Common myeloid progenitor, CD34-positive (primary cell): ENCODE measurements around the gene STRIP1. TPM values are rescaled to one million over a fixed set of nuclear protein-coding genes. Genes with fewer than 3 reads are reported as not detected.

Experiments
- CTCF ChIA-PET: fragments of 350-600 bp; sonication (Branson Sonifier 250); formaldehyde crosslinking; loops from one replicate; lab custom pipeline; 2021; ENCODE audit warnings: antibody characterized with exemption; lab: Charles Lee
- POLR2A ChIA-PET: fragments of 350-600 bp; sonication (Branson Sonifier 250); formaldehyde crosslinking; loops from one replicate; lab custom pipeline; 2021; ENCODE audit warnings: antibody characterized with exemption; lab: Charles Lee
- DNase-seq, 3 donors: peaks; one replicate each; pipeline versions ENCODE4 v3.0.0 to v3.0.0-alpha.2; 2013
- H3K27ac ChIP-seq, 2 experiments: 1 replicate in 1 of 2; 2 replicates in 1 of 2; pipeline ENCODE4 v1.7.0; 2013; ENCODE audit warnings: inconsistent platforms in 2 of 2, low read length in 2 of 2, mild to moderate bottlenecking in 2 of 2, low read depth in 1 of 2, moderate library complexity in 1 of 2; ENCODE audit not compliant: severe bottlenecking in 2 of 2, insufficient read depth in 1 of 2, poor library complexity in 1 of 2
- H3K27me3 ChIP-seq, 5 experiments: replicated peaks in 2 of 5; 1 replicate in 3 of 5; 2 replicates in 2 of 5; pipeline versions ENCODE4 v1.6.1 to v1.7.0; 2013; ENCODE audit warnings: low read length in 4 of 5, mild to moderate bottlenecking in 2 of 5, moderate library complexity in 2 of 5, inconsistent platforms in 1 of 5; ENCODE audit not compliant: insufficient read depth in 5 of 5, control insufficient read depth in 4 of 5
- H3K36me3 ChIP-seq, 4 experiments: 1 replicate in 2 of 4; 2 replicates in 2 of 4; pipeline versions ENCODE4 v1.6.1 to v1.7.0; 2013; ENCODE audit warnings: low read length in 3 of 4, control low read depth in 1 of 4, mild to moderate bottlenecking in 1 of 4; ENCODE audit not compliant: control insufficient read depth in 4 of 4, insufficient read depth in 4 of 4
- H3K4me1 ChIP-seq, 4 experiments: 1 replicate in 3 of 4; 2 replicates in 1 of 4; pipeline versions ENCODE4 v1.6.1 to v1.7.1; 2013; ENCODE audit warnings: low read length in 3 of 4, mild to moderate bottlenecking in 3 of 4, control low read depth in 1 of 4, inconsistent platforms in 1 of 4, moderate library complexity in 1 of 4; ENCODE audit not compliant: control insufficient read depth in 4 of 4, insufficient read depth in 4 of 4; ENCODE audit errors: control extremely low read depth in 1 of 4
- H3K4me3 ChIP-seq, 7 experiments: 1 replicate in 4 of 7; 2 replicates in 3 of 7; pipeline versions ENCODE4 v1.5.1 to v1.7.0; 2013; ENCODE audit warnings: mild to moderate bottlenecking in 7 of 7, low read length in 6 of 7, moderate library complexity in 6 of 7, inconsistent platforms in 2 of 7, low read depth in 2 of 7, control low read depth in 1 of 7; ENCODE audit not compliant: insufficient read depth in 4 of 7, control insufficient read depth in 1 of 7; ENCODE audit errors: extremely low read depth in 1 of 7
- H3K9me3 ChIP-seq, 5 experiments: 1 replicate in 4 of 5; 2 replicates in 1 of 5; pipeline versions ENCODE4 v1.6.1 to v1.7.1; 2013; ENCODE audit warnings: low read length in 4 of 5, mild to moderate bottlenecking in 2 of 5, inconsistent platforms in 1 of 5, low read depth in 1 of 5, moderate library complexity in 1 of 5; ENCODE audit not compliant: control insufficient read depth in 4 of 5, insufficient read depth in 2 of 5; ENCODE audit errors: control extremely low read depth in 1 of 5
- WGBS: methylation state at CpG from one replicate; pipeline ENCODE4 v1.1.5; 2013; ENCODE audit not compliant: insufficient coverage; 5-methylcytosine and 5-hydroxymethylcytosine counted together
- polyA plus RNA-seq: library from polyadenylated mRNA; unstranded; fragments of 120-200 nt; gene quantifications from one replicate; pipeline ENCODE4 v1.2.1, GENCODE V29; 2013

STRIP1 gene, protein sequence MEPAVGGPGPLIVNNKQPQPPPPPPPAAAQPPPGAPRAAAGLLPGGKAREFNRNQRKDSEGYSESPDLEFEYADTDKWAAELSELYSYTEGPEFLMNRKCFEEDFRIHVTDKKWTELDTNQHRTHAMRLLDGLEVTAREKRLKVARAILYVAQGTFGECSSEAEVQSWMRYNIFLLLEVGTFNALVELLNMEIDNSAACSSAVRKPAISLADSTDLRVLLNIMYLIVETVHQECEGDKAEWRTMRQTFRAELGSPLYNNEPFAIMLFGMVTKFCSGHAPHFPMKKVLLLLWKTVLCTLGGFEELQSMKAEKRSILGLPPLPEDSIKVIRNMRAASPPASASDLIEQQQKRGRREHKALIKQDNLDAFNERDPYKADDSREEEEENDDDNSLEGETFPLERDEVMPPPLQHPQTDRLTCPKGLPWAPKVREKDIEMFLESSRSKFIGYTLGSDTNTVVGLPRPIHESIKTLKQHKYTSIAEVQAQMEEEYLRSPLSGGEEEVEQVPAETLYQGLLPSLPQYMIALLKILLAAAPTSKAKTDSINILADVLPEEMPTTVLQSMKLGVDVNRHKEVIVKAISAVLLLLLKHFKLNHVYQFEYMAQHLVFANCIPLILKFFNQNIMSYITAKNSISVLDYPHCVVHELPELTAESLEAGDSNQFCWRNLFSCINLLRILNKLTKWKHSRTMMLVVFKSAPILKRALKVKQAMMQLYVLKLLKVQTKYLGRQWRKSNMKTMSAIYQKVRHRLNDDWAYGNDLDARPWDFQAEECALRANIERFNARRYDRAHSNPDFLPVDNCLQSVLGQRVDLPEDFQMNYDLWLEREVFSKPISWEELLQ
- polyA plus RNA-seq = 27.3 TPM

DNA sequence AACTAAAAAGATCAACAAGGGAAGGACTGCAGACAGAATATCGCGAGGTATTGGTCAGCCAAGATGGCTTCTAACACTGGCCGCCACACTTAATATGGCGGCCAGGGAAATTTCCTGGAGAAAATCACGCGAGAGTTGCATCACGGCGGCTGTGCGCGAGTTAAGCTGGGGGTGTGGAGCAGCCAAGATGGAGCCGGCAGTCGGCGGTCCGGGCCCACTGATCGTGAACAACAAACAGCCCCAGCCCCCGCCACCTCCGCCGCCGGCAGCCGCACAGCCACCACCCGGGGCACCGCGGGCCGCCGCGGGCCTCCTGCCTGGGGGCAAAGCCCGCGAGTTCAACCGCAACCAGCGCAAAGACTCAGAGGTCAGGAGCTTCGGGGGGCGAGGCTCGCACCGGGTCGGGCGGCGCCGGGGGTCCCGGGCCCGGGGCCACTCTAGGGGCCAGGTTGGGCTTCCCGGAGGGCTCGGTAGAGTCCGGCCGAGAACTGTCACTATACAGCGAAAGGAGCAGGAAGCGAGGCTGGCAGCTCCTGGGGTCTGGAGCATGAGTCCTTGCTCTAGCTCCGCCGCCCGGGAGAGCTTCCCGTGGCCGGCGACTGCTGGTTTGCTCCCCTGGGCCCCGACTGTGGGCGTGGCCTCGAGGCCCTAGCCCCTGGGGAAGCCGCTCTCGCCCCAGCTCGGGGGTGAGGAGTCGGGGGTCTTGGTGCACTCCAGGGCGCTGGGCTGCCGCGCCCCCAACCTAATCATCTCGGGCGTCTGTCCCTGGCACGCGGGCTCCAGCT is at the start of gene STRIP1:
TSS of gene STRIP1 (plus strand) at position 174 of the 785 bp plus-strand sequence. CDS start at position 188, 14 bp downstream.
- CTCF ChIA-PET = interaction anchor here (0.8 to 12.7 kb wide), 11 partner anchors 10 to 50 kb away, joined by 3 to 158 read pairs (median 3); partner anchors contain the start of gene AHCYL1
- Histone ChIP-seq H3K4me3 (peak within 1 kb of the TSS; percentile 69 to 96 (median 87)), H3K9me3 (no peaks in the 10 kb centered on the region), H3K4me1 (peaks cover 15 to 30% (median 18%) of the 10 kb centered on the region in 4 experiments), H3K27ac (peak within 1 kb of the TSS; percentile 87 to 96), H3K27me3 (no peaks in the 10 kb centered on the region), H3K36me3 (peaks cover 10 to 25% (median 22%) of the 10 kb centered on the region in 4 experiments)
- POLR2A ChIA-PET = interaction anchor here (1.1 to 1.6 kb wide), 2 partner anchors 241 to 304 kb away, joined by 3 to 5 read pairs; no protein-coding TSS in a partner anchor
- peak; percentile 98 for DNase-seq
- under 1% methylated on average over 50 of the region's 66 CpGs for WGBS

DNA sequence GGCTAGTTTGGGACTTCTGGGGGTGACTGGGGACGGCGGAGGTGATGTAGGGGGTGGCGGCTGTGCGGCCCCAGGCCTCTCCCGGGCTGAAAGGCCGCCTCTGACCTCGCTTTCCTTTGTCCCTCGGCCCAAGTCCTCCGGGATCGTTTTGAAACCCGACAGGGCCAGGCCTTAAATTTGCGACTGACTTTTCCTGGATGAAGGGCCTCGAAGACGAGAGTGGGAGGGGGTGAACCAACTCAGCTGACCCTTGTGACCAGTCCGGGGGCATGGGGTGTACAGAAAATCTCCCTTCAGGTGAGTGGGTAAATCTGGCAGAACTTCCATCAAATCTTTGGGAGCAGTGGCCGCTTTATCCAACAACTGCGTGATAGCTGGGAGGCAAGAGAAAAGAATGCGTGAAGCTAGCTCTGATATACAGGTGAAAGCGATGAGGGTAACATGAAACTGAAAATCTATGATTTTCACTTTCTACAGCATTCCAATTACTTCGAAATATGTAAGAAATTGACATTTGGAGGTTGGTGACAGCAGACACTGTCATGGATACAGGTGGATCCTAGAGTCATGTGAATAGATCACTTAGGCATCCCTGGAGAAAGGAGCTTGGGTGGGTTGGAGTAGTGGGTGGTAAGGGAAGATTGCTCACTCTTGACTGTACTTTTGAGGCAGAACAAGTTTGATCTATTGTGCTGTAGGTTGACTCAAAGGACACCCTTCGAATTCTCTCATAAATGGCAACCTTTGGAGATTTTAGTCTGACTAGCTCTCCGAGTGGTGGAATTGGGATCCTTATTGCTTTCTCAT is 49.0 kb upstream of the STRIP1 start:
- H3K4me3 ChIP-seq = peak overlapping the region; percentile 76 to 90 (median 81)
- POLR2A ChIA-PET = interaction anchor here (1.5 kb wide), 1 partner anchor 211 kb away, joined by 4 read pairs; no protein-coding TSS in a partner anchor
- CTCF ChIA-PET = interaction anchor here (0.7 to 15.8 kb wide), 29 partner anchors 7 to 440 kb away, joined by 3 to 551 read pairs (median 6); partner anchors contain the start of genes EPS8L3 and GNAI3
- WGBS = 15% methylated on average over 17 of the region's 22 CpGs
- DNase-seq = peak in 2 of 3 donors; percentile 24 to 32
- peaks cover 9 to 33% (median 19%) of the 10 kb centered on the region in 4 experiments for H3K4me1 ChIP-seq
- peaks cover 0 to 9% (median 7%) of the 10 kb centered on the region in 4 experiments for H3K36me3 ChIP-seq
- no peaks in the 10 kb centered on the region for H3K9me3 ChIP-seq
- peak overlapping the region; percentile 84 to 91 for H3K27ac ChIP-seq
- no peaks in the 10 kb centered on the region for H3K27me3 ChIP-seq

DNA sequence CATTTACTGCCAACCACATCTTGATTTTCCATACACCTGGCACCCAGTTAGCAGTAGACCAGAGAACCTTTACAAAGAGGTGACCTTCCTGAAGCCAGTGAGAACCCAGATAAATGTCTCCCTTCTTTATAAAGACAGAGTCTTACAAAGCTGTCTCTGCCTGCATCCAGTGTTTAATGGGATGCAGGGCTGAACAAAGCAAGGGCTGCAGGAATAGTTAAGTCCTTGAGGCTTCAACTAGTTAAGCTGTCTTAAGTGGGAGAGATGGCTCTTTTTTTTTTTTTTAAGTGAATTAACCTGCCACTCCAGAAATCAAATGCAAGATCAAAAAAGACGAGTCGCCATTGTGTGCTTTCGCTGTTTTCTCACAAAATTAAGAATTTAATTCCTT is 48.4 kb upstream of the STRIP1 start:
- no CpG with 5 or more reads among the region's 3 CpGs for WGBS
- CTCF ChIA-PET = interaction anchor here (0.9 to 15.8 kb wide), 9 partner anchors 13 to 336 kb away, joined by 3 to 551 read pairs (median 11); no protein-coding TSS in a partner anchor
- peak overlapping the region in 6 of 7 experiments; percentile 14 to 90 (median 80) for H3K4me3 ChIP-seq
- H3K27me3 ChIP-seq = no peaks in the 10 kb centered on the region
- H3K27ac ChIP-seq = no peak overlapping the region
- no peaks in the 10 kb centered on the region for H3K9me3 ChIP-seq
- H3K36me3 ChIP-seq = peaks cover 4 to 9% (median 7%) of the 10 kb centered on the region in 4 experiments
- H3K4me1 ChIP-seq = peaks cover 9 to 32% (median 19%) of the 10 kb centered on the region in 4 experiments
- POLR2A ChIA-PET = interaction anchor here (0.5 kb wide), 1 partner anchor 24 kb away, joined by 3 read pairs; no protein-coding TSS in a partner anchor
- no peak for DNase-seq

DNA sequence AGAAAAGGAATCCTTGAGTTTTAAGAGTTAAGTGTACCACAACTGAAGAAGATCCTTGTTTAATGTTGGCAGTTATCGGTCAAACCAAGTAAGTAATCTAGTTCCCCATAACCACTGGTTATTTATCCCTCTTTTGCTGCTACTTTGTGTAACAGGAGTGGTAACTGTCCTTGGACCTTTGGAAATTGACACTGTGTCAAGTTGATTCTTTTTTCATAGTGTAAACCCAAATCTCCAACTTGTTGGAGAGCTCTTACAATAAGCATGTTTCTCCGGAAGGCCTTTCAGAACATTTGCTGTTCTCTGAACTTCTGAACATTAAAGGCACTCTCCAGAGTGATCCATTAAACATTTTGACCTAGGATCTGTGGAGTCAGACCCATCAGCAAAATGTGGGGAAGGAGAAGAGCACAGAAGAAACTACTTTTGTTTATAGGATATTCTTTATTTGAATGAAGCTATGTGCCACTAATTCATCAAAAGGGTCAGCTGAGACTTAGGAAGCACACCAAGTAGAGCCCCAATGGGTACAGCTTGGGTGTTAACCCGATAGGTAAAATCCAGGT is 46.0 kb upstream of the STRIP1 start:
- H3K27ac ChIP-seq = no peak overlapping the region
- CTCF ChIA-PET = interaction anchor here (0.8 to 15.8 kb wide), 8 partner anchors 10 to 349 kb away, joined by 3 to 551 read pairs (median 4); no protein-coding TSS in a partner anchor
- peaks cover 4 to 13% (median 8%) of the 10 kb centered on the region in 4 experiments for H3K36me3 ChIP-seq
- H3K4me1 ChIP-seq = peaks cover 9 to 32% (median 19%) of the 10 kb centered on the region in 4 experiments
- no peaks in the 10 kb centered on the region for H3K27me3 ChIP-seq
- no peak for DNase-seq
- no peak overlapping the region for H3K4me3 ChIP-seq
- no peaks in the 10 kb centered on the region for H3K9me3 ChIP-seq
- POLR2A ChIA-PET = interaction anchor here (0.5 to 0.7 kb wide), 2 partner anchors 333 to 866 kb away, joined by 3 read pairs; partner anchors contain the start of gene GSTM4
- 91% methylated on average over 1 of the region's 3 CpGs for WGBS

DNA sequence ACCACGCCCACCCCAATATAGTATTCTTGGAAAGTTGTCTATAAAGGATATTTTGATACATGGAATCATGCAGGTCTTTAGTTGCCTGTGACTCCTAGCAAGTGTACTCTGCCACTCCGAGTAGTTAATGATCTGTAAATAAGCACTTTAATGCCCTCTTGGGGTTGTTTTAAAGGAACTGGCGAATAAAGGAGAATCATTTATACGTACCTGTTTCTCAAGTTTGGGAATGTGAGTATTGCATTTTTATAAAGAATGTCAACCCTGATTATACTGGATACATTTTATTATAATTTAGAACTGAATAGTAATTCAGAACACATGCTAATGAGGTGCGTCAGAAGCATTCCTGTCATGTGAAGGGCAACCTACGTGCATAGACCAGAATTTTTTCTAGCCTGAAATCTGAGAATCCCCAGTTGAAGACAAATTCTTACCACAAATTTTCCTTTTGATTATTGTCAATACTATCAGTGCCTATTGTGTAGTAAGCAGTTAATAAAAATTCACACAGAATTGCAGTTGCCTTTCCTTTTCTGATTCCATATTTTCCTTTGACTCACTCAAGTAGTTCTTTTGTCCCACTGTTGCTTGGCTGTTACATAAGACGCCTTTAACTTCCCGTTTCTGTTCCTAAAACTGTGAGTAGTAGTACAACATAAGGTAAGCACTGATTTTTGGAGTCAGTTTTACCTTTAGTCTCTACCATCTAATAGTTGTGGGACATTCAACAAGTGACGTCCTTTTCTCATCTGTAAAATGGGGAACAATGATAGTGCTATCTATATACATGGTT is 44.7 kb upstream of the STRIP1 start:
- no peak overlapping the region for H3K27ac ChIP-seq
- no peak overlapping the region for H3K4me3 ChIP-seq
- ChIA-PET CTCF (interaction anchor here (0.8 to 15.8 kb wide), 8 partner anchors 9 to 350 kb away, joined by 3 to 551 read pairs (median 4); no protein-coding TSS in a partner anchor), POLR2A (no interaction called here)
- peaks cover 9 to 24% (median 16%) of the 10 kb centered on the region in 4 experiments for H3K4me1 ChIP-seq
- H3K27me3 ChIP-seq = no peaks in the 10 kb centered on the region
- no peaks in the 10 kb centered on the region for H3K9me3 ChIP-seq
- peak in 1 of 3 donors; percentile 28 for DNase-seq
- peaks cover 4 to 13% (median 8%) of the 10 kb centered on the region in 4 experiments for H3K36me3 ChIP-seq
- WGBS = 100% methylated on average over 1 of the region's 9 CpGs
